ENCODE measurements around the gene HAVCR2. TPM values are rescaled to one million over a fixed set of nuclear protein-coding genes. Genes with fewer than 3 reads are reported as not detected.
A peak's percentile ranks its signal among the peaks of the same experiment; 100 is the strongest.

Gene HAVCR2
- total and polyA plus RNA-seq, 2 experiments from 2014 or later: 0.52 to 1.7 TPM

DNA sequence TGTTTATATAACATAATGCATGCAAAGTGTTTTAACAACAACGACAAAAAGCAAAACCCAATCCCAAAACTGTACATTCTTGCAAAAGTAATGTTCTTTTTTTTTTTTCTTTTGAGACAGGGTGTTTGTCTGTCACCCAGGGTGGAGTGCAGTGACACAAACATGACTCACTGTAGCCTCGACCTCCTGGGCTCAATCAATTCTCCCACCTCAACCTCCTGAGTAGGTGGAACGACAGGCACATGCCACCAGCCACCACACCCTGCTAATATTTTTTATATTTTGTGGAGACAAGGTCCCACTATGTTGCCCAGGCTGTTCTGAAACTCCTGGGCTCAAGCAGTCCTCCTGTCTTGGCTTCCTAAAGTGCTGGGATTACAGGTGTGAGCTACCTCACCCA lies 36.3 kb downstream of the HAVCR2 start:
- no peak overlapping the region for H3K4me2 ChIP-seq

GRCh38 chr5:157069949-157070348 lies 38.9 kb downstream of the HAVCR2 start:
- Histone ChIP-seq H3K27ac (peak overlapping the region; percentile 26), H3K9me2 (replicated peaks; ENCODE audit: insufficient read depth) (no peaks in the 10 kb centered on the region), H2AFZ (no peak overlapping the region), H3K4me3 (no peak overlapping the region), H3K79me2 (no peaks in the 10 kb centered on the region), H3K9me3 (ENCODE audit: low read depth) (no peaks in the 10 kb centered on the region), H3K36me3 (replicated peaks; ENCODE audit: insufficient read depth, low read depth) (no peaks in the 10 kb centered on the region), H3K27me3 (no peaks in the 10 kb centered on the region), H4K20me1 (ENCODE audit: insufficient read depth, poor library complexity, severe bottlenecking) (no peaks in the 10 kb centered on the region), H3K4me2 (no peak overlapping the region), H3K4me1 (ENCODE audit: insufficient read depth) (peaks cover 8% of the 10 kb centered on the region)
- 83% methylated on average over 3 of the region's 3 CpGs for WGBS (ENCODE audit: low lambda C conversion rate, missing lambda C conversion rate)
- DNase-seq (ENCODE audit: low spot score): peak; percentile 35
- TF ChIP-seq EZH2phosphoT487 (IDR thresholded peaks at IDR 0.05; ENCODE audit: low read depth, severe bottlenecking, unreplicated experiment) (no peak), EZH2 (IDR thresholded peaks at IDR 0.05; ENCODE audit: borderline replicate concordance) (no peak)
- TF ChIP-seq, protein P1, sequence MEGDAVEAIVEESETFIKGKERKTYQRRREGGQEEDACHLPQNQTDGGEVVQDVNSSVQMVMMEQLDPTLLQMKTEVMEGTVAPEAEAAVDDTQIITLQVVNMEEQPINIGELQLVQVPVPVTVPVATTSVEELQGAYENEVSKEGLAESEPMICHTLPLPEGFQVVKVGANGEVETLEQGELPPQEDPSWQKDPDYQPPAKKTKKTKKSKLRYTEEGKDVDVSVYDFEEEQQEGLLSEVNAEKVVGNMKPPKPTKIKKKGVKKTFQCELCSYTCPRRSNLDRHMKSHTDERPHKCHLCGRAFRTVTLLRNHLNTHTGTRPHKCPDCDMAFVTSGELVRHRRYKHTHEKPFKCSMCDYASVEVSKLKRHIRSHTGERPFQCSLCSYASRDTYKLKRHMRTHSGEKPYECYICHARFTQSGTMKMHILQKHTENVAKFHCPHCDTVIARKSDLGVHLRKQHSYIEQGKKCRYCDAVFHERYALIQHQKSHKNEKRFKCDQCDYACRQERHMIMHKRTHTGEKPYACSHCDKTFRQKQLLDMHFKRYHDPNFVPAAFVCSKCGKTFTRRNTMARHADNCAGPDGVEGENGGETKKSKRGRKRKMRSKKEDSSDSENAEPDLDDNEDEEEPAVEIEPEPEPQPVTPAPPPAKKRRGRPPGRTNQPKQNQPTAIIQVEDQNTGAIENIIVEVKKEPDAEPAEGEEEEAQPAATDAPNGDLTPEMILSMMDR (IDR thresholded peaks at IDR 0.05; ENCODE audit: poor library complexity): peak; percentile 25

More for the DNA sequence above, 36.3 kb downstream of the HAVCR2 start:
- H3K9me2 ChIP-seq (replicated peaks; ENCODE audit: insufficient read depth): no peaks in the 10 kb centered on the region
- WGBS (ENCODE audit: low lambda C conversion rate, missing lambda C conversion rate): 52% methylated on average over 3 of the region's 3 CpGs
- no peaks in the 10 kb centered on the region for H3K36me3 ChIP-seq (replicated peaks; ENCODE audit: insufficient read depth, low read depth)
- H3K27me3 ChIP-seq: no peaks in the 10 kb centered on the region
- H4K20me1 ChIP-seq (ENCODE audit: insufficient read depth, poor library complexity, severe bottlenecking): no peaks in the 10 kb centered on the region
- DNase-seq (ENCODE audit: low spot score): no peak
- H3K4me1 ChIP-seq (ENCODE audit: insufficient read depth): no peaks in the 10 kb centered on the region
- TF ChIP-seq EZH2phosphoT487 (IDR thresholded peaks at IDR 0.05; ENCODE audit: low read depth, severe bottlenecking, unreplicated experiment) (no peak), EZH2 (IDR thresholded peaks at IDR 0.05; ENCODE audit: borderline replicate concordance) (no peak)
- TF ChIP-seq, protein P1 (IDR thresholded peaks at IDR 0.05; ENCODE audit: poor library complexity): no peak
- no peak overlapping the region for H3K4me3 ChIP-seq
- peak overlapping the region; percentile 76 for H3K27ac ChIP-seq
- H3K79me2 ChIP-seq: no peaks in the 10 kb centered on the region
- H3K9me3 ChIP-seq (ENCODE audit: low read depth): no peaks in the 10 kb centered on the region
- H2AFZ ChIP-seq: no peak overlapping the region

GRCh38 chr5:157068785-157069184 lies 40.1 kb downstream of the HAVCR2 start:
- Histone ChIP-seq H3K4me3 (no peak overlapping the region), H3K4me2 (no peak overlapping the region)

More at GRCh38 chr5:157068785-157069184, 40.1 kb downstream of the HAVCR2 start:
- TF ChIP-seq EZH2phosphoT487 (IDR thresholded peaks at IDR 0.05; ENCODE audit: low read depth, severe bottlenecking, unreplicated experiment) (no peak), EZH2 (IDR thresholded peaks at IDR 0.05; ENCODE audit: borderline replicate concordance) (no peak)
- TF ChIP-seq, protein P1 (IDR thresholded peaks at IDR 0.05; ENCODE audit: poor library complexity): no peak
- H3K9me2 ChIP-seq (replicated peaks; ENCODE audit: insufficient read depth): no peaks in the 10 kb centered on the region
- H3K4me1 ChIP-seq (ENCODE audit: insufficient read depth): peaks cover 14% of the 10 kb centered on the region
- no peaks in the 10 kb centered on the region for H3K36me3 ChIP-seq (replicated peaks; ENCODE audit: insufficient read depth, low read depth)
- no peaks in the 10 kb centered on the region for H4K20me1 ChIP-seq (ENCODE audit: insufficient read depth, poor library complexity, severe bottlenecking)
- H2AFZ ChIP-seq: no peak overlapping the region
- H3K79me2 ChIP-seq: no peaks in the 10 kb centered on the region
- no peak overlapping the region for H3K27ac ChIP-seq
- H3K9me3 ChIP-seq (ENCODE audit: low read depth): no peaks in the 10 kb centered on the region
- WGBS (ENCODE audit: low lambda C conversion rate, missing lambda C conversion rate): 96% methylated on average over 5 of the region's 5 CpGs
- DNase-seq (ENCODE audit: low spot score): no peak
- no peaks in the 10 kb centered on the region for H3K27me3 ChIP-seq
